GM19468 (cell line): Measurements from ENCODE around the gene SLC25A21.
"Not testable (repeated sequence)": the region's sequence is repeated elsewhere in the genome, so short reads cannot be mapped to it uniquely, and the experiment has no call there.

Experiments
- ATAC-seq: cut with Tn5 transposase; IDR thresholded peaks from one replicate; pipeline ENCODE4 v1.9.1; 2021; ENCODE audit warnings: mild to moderate bottlenecking, moderate library complexity, moderate number of reproducible peaks; ENCODE audit not compliant: unreplicated experiment; ENCODE audit errors: extremely low read depth

SLC25A21 gene

GRCh38 chr14:36700651-36701050, 471.8 kb downstream of the SLC25A21 start:
- ATAC-seq: no peak

GRCh38 chr14:36699420-36699819, 473.0 kb downstream of the SLC25A21 start:
- ATAC-seq: not testable (repeated sequence)

DNA sequence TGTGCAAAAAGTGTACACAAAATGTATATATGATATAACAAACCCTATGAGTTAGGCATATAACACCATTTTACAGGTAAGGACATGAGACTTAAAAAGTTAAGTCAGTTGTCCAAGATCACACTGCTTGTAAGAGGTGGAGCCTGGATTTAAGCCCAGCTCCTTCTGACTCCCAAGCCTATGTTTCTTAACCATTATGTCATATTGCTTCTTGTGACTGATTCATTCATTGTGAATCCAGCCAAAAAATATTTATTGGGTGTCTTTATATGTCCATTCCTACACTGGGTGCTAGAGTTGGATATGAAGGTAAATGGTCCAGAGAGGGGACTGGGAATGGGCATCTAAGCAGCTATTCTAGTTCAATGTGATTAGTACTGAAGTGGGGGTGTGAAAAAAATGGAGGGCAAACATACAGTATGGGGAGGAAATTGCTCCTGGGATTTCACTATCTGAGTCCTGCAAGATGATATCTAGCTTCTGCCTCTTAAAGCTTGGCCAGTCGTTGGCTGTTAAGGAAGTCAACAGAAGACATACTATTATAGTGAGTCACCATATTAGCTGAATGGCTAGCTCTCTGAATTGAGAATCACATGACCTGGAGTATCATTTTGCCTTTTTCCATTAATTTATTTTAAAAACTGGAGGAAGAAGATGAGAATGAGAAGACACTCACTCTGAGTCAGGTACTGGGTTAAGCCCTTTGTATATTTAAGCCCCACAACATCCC, 481.9 kb downstream of the SLC25A21 start:
- no peak for ATAC-seq

- no peak for ATAC-seq
Measured at GRCh38 chr14:36684946-36685345, 487.5 kb downstream of the SLC25A21 start.

- ATAC-seq: no peak
Measured at GRCh38 chr14:36683083-36683724, 489.2 kb downstream of the SLC25A21 start.

DNA sequence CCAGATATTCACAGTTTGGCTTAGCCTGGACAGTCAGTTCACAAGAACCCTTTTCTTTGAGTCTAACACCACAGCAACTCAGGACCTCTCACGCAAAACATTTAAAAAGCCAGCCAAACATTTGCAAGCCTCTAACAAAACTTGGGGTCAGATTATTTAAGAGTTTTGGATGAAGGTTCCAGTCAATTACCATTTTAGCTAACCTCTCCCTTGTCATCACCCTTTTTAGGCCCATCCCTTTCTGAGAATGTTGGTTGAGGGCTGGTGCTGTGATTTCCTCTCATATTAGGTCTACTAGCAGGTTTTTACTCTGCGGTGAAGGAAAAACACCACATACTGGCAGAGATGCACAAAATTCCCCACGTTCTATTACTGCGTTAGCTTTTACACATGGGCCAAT, 490.1 kb downstream of the SLC25A21 start:
- ATAC-seq: no peak

DNA sequence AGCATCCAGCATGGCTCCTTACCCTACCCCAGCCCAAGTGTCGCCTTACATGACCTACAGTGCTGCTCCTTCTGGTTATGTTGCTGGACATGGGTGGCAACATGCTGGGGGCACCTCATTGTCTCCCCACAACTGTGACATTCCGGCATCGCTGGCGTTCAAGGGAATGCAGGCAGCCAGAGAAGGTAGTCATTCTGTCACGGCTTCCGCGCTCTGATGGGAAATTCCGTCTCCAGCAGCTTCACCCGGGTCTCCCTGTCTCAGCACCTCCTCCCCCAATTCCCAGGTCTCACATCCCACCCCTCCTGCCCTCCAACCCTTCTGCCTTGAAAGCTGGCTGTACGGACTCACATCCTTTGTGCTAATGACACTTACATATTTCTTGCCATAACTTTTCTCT, 496.2 kb downstream of the SLC25A21 start:
- no peak for ATAC-seq

GRCh38 chr14:36675581-36675980, 496.8 kb downstream of the SLC25A21 start:
- no peak for ATAC-seq

DNA sequence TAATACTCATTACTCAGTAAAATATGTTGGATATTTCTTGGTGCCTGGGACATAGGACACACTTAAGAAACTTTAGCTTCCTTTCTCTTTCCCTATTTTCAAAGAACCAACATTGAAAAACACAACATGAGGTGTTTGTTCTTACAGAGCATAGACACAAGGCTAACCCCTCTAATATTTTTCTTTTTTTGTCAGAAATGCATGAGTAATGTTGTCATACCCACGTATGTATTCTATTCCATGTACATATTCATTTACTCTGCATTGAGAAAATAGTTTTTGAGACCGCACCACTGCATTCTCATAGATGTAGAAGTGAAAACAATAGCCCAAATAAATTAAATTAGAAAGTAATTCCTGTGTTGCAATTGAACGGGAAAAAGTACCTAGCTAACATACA, 497.7 kb downstream of the SLC25A21 start:
- ATAC-seq: no peak

DNA sequence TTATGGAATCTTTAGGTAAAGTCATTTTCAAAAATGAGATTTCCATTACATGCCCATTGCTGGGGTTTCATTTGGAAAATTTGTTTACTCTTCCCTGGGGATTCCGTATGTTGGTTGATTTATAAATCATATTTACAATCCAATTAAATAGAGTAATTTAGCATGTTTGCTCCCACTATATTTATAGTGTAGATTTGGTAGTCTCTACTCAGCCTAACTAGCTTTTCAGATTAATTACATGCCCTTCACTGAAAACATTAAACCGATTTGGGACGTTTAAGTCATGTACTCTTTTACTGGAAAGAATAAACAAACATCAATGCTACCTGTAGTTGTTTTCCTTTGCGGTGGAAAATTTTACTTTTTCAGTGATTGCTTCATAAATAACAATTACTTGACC, 500.3 kb downstream of the SLC25A21 start:
- no peak for ATAC-seq

DNA sequence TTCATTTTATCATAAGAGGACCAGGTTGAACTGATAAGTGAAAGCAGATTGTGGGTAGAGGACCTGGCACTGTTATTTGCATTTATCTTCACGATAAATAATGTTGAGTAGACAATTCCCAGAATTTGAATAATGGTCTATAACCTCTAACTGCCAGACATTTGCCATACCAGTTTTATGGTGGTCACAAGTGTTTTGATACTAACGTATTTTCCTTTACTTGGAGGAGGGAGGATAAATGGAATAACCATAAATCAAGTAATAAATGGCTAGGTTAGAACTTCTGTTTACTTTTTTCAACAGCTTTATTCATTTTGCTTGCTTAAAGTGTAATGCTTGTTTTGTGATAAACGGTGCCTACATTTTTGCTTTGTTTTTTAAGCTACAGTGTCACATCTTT, 501.3 kb downstream of the SLC25A21 start:
- ATAC-seq: no peak

GRCh38 chr14:36667679-36668078, 504.7 kb downstream of the SLC25A21 start:
- ATAC-seq: no peak

- ATAC-seq: no peak
Measured at GRCh38 chr14:36666416-36667206, 505.8 kb downstream of the SLC25A21 start.

- no peak for ATAC-seq
Measured at GRCh38 chr14:36665887-36666415, 506.5 kb downstream of the SLC25A21 start.

GRCh38 chr14:36664322-36665193, 507.8 kb downstream of the SLC25A21 start:
- ATAC-seq: no peak

DNA sequence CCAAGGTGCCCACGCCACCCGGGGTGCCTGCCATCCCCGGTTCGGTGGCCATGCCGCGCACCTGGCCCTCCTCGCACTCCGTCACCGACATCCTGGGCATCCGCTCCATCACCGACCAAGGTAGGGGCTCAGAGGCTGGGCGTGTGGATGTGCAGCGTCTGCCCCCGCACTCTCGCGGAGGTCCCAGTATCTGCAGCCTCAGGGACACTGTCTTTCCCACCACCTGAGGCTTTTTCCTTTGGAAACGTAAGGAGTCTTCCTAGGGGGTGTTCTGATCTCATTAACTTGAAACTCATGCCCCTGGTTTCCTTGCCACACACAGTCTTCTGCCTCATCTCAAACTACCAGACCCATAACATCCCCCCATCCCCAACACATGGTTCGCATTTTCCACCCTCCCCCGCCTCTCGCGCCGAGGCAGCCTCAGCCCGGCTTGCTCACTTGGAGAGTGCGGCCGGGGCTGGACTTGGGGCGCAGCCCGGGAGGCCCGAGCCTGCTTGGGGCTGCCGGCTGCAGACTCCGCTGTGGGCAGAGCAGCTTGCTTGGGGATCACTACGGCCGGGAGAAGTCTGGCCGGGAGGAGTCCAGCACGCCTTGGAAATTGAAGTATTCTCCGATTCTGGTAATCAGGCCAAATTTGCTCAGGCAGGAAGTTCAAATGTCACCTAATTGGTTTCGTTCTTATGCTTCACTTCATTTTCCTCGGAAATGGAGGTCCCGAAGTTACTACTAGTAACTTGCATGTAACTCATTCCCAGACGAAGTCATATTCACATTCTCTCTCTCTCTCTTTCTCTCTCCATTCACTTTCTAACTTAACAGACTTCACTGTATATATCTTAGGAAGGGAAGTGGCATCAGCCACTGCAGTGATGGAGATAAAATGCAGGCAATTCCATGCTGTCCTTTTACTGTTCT, 508.7 kb downstream of the SLC25A21 start:
- no peak for ATAC-seq

DNA sequence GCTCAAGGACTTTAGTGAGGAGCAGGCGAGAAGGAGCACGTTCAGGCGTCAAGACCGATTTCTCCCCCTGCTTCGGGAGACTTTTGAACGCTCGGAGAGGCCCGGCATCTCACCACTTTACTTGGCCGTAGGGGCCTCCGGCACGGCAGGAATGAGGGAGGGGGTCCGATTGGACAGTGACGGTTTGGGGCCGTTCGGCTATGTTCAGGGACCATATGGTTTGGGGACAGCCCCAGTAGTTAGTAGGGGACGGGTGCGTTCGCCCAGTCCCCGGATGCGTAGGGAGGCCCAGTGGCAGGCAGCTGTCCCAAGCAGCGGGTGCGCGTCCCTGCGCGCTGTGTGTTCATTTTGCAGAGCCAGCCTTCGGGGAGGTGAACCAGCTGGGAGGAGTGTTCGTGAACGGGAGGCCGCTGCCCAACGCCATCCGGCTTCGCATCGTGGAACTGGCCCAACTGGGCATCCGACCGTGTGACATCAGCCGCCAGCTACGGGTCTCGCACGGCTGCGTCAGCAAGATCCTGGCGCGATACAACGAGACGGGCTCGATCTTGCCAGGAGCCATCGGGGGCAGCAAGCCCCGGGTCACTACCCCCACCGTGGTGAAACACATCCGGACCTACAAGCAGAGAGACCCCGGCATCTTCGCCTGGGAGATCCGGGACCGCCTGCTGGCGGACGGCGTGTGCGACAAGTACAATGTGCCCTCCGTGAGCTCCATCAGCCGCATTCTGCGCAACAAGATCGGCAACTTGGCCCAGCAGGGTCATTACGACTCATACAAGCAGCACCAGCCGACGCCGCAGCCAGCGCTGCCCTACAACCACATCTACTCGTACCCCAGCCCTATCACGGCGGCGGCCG, 509.6 kb downstream of the SLC25A21 start:
- no peak for ATAC-seq

GRCh38 chr14:36662258-36662542, 510.2 kb downstream of the SLC25A21 start:
- ATAC-seq: no peak
